ENCODE measurements around the gene ZNF681. TPM values are rescaled to one million over a fixed set of nuclear protein-coding genes. Genes with fewer than 3 reads are reported as not detected.
"Not testable (repeated sequence)": the region's sequence is repeated elsewhere in the genome, so short reads cannot be mapped to it uniquely, and the experiment has no call there.

The ZNF681 gene
- total RNA-seq, 4 donors from 2014 or later = 2.3 to 6.2 (median 2.5) TPM

- Histone ChIP-seq H3K27me3 (no peaks in the 10 kb centered on the region), H3K36me3 (peaks cover 0 to 58% (median 0%) of the 10 kb centered on the region in 3 donors), H3K4me3 (no peak overlapping the region), H3K9me3 (no peaks in the 10 kb centered on the region), H3K27ac (no peak overlapping the region), H3K4me1 (peaks cover 0 to 3% (median 0%) of the 10 kb centered on the region in 3 donors)
- intact Hi-C loops (cut with DNase I) = no loop called here
- DNase-seq = no peak
- 0% methylated on average over 1 of the region's 1 CpG for WGBS, 2 donors
- TF ChIP-seq POLR2A (IDR thresholded peaks at IDR 0.05) (no peak), CTCF (IDR thresholded peaks at IDR 0.05) (no peak)
Measured at GRCh38 chr19:23783636-23784035, 24.9 kb upstream of the ZNF681 start.

- Histone ChIP-seq H3K27me3 (no peaks in the 10 kb centered on the region), H3K9me3 (no peaks in the 10 kb centered on the region), H3K4me1 (no peaks in the 10 kb centered on the region), H3K27ac (no peak overlapping the region), H3K4me3 (no peak overlapping the region), H3K36me3 (peaks cover 0 to 77% (median 0%) of the 10 kb centered on the region in 3 donors)
- WGBS, 2 donors = 90 to 98% methylated on average over 7 of the region's 7 CpGs
- intact Hi-C loops (cut with DNase I) = no loop called here
- TF ChIP-seq CTCF (IDR thresholded peaks at IDR 0.05) (no peak), POLR2A (IDR thresholded peaks at IDR 0.05) (no peak)
- no peak for DNase-seq
Measured at GRCh38 chr19:23779645-23780044, 21.0 kb upstream of the ZNF681 start.

GRCh38 chr19:23778566-23778965 lies 19.9 kb upstream of the ZNF681 start:
- no peaks in the 10 kb centered on the region for H3K27me3 ChIP-seq
- H3K4me3 ChIP-seq = no peak overlapping the region
- peaks cover 0 to 69% (median 0%) of the 10 kb centered on the region in 3 donors for H3K36me3 ChIP-seq
- no peak for DNase-seq
- no peaks in the 10 kb centered on the region for H3K4me1 ChIP-seq
- H3K27ac ChIP-seq = no peak overlapping the region
- TF ChIP-seq CTCF (IDR thresholded peaks at IDR 0.05) = no peak
- TF ChIP-seq POLR2A (IDR thresholded peaks at IDR 0.05) = no peak
- H3K9me3 ChIP-seq = no peaks in the 10 kb centered on the region
- WGBS, 2 donors = 93 to 94% methylated on average over 5 of the region's 5 CpGs
- intact Hi-C loops (cut with DNase I) = no loop called here

GRCh38 chr19:23778036-23778435 lies 19.3 kb upstream of the ZNF681 start:
- peak overlapping the region in 2 of 4 donors; percentile 0 to 64 for H3K27ac ChIP-seq
- intact Hi-C loops (cut with DNase I); DNase-seq; H3K9me3 ChIP-seq; H3K27me3 ChIP-seq; H3K4me3 ChIP-seq; H3K4me1 ChIP-seq: not testable (repeated sequence)
- peaks cover 0 to 69% (median 0%) of the 10 kb centered on the region in 3 donors for H3K36me3 ChIP-seq
- 90 to 95% methylated on average over 6 of the region's 6 CpGs for WGBS, 2 donors

GRCh38 chr19:23777216-23777615 lies 18.5 kb upstream of the ZNF681 start:
- no peak for DNase-seq
- Histone ChIP-seq H3K36me3 (peaks cover 0 to 61% (median 0%) of the 10 kb centered on the region in 3 donors), H3K4me1 (no peaks in the 10 kb centered on the region), H3K4me3 (no peak overlapping the region), H3K9me3 (no peaks in the 10 kb centered on the region), H3K27ac (peak overlapping the region in 3 of 4 donors; percentile 0 to 69 (median 59)), H3K27me3 (no peaks in the 10 kb centered on the region)
- intact Hi-C loops (cut with DNase I) = no loop called here
- TF ChIP-seq POLR2A (IDR thresholded peaks at IDR 0.05) = no peak
- TF ChIP-seq CTCF (IDR thresholded peaks at IDR 0.05) = no peak
- 34 to 52% methylated on average over 3 of the region's 3 CpGs for WGBS, 2 donors

Measured in esophagus squamous epithelium (tissue), 5 donors.